OCI-LY7 (cell line): ENCODE data around the gene MTA3.

Experiments used
- CTCF ChIP-seq: fragments of 200-600 bp; sonication (generic); conservative IDR thresholded peaks from 2 replicates; pipeline ENCODE4 v1.5.1; 2014; ENCODE audit warnings: mild to moderate bottlenecking, antibody characterized with exemption, low read length, moderate library complexity, mixed read lengths
- EZH2phosphoT487 ChIP-seq: fragments of 200-600 bp; sonication (generic); IDR thresholded peaks from 2 replicates; pipeline ENCODE4 v1.6.1; 2018; ENCODE audit warnings: low read depth, borderline replicate concordance, mild to moderate bottlenecking, mixed run types, antibody characterized with exemption, low read length, moderate library complexity, mixed read lengths

DNA sequence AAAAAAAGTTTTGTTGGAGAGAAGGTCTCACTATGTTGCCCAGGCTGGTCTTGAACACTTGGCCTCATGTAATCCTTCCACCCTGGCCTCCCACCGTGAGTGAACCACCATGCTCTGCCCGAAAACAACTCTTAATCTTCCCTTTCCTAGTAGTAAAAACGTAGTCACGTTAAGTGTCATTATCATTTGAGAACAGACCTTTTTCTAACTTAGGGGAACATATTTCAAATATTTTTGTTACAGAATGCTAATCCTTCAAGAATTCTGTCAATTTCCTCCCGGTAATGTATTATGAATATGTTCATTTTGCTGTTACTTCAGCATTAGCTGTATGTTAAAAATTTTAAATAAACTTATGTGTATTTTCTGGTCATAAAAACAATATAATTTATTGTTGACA, 49.7 kb downstream of the MTA3 start:
- no peak for TF ChIP-seq CTCF
- no peak for TF ChIP-seq EZH2phosphoT487
